DMS114 treated with DMSO at 0.1 percent for 48 hours (cell line): ENCODE results near the gene ZFYVE1.
"Not testable (repeated sequence)": the region's sequence is repeated elsewhere in the genome, so short reads cannot be mapped to it uniquely, and the experiment has no call there.

Source experiments
- DNase-seq: peaks from one replicate; lab custom pipeline; 2025; ENCODE audit not compliant: unreplicated experiment; lab: John Stamatoyannopoulos, UW

ZFYVE1 gene

GRCh38 chr14:73003681-73004080 lies 23.2 kb downstream of the ZFYVE1 start:
- no peak for DNase-seq

GRCh38 chr14:73000073-73000472 lies 26.8 kb downstream of the ZFYVE1 start:
- DNase-seq: no peak

GRCh38 chr14:72999316-72999715 lies 27.6 kb downstream of the ZFYVE1 start:
- no peak for DNase-seq

GRCh38 chr14:72998252-72998903 lies 28.5 kb downstream of the ZFYVE1 start:
- no peak for DNase-seq

- no peak for DNase-seq
These were observed 30.0 kb downstream of the ZFYVE1 start for GRCh38 chr14:72996916-72997315.

DNA sequence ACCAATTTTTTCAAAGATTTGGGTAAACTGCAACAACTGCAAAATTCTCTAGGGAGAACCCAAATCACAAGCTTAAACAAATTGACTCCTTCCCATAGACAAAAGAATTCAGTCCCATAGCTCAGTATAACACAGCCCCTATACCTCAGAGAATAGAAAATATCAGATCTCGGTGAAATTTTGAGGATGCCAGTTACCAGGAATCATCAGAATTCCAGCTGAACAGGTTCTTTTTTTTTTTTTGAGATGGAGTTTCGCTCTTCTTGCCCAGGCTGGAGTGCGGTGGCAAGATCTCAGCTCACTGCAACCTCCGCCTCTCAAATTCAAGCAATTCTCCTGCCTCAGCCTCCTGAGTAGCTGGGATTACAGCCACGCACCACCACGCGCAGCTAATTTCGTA lies 36.7 kb downstream of the ZFYVE1 start:
- no peak for DNase-seq

DNA sequence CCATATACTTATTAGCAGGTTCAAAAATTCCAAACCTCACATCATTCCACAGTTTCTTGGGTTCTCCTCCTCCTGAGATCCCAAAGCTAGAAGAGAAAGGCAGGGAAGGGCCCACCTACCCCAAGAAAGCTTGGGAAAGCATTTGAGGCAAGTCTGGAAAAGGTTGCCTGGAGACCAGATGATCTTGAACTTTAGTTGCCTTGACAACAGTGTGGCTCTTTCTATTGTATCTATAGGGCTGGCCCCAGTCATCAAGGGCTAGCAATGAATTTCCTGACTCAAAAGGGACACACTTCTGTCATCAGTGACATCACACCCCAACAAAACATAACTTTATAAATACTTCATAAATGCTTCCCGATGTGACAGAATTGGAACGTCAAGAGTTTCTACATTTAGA lies 40.0 kb downstream of the ZFYVE1 start:
- no peak for DNase-seq

- no peak for DNase-seq
These were observed 40.7 kb downstream of the ZFYVE1 start for GRCh38 chr14:72986214-72986613.

GRCh38 chr14:72982146-72982708 lies 44.7 kb downstream of the ZFYVE1 start:
- DNase-seq: no peak

GRCh38 chr14:72980863-72981262 lies 46.0 kb downstream of the ZFYVE1 start:
- DNase-seq: no peak

DNA sequence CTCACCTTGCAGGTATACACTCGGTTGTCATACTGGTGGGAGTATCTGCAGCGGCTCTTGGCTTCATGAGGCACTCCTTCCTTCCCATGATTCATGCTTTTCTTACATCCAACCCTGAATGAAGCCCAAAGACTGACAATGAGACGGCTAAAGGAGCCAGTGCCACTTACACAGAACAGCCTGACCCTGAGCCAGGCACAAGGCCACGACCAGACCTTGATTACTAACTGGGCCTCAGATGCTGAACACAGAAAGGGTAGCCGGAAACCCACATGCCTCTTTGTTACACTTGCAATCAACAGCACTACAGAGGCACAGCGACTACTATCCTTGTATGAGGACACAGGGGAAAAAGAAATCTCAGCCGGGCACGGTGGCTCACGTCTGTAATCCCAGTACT lies 48.0 kb downstream of the ZFYVE1 start:
- DNase-seq: no peak

DNA sequence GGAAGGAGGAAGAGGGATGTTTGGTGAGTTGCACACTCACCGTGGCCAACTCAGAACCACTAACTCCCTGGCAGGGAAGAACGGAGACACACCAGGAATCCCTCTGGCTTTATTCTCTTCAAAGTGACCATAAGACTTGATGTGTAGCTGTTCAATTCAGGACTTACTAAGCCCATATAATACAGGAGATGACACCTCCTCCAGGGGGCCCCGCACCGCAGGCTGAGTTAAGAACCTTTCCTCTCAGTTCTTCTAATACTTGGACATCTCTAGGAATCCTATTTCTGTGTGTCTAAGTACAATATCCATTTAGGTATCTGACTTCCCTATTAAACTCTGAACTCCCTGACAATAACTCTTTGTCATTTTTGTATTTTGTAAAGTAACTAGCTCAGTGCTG lies 51.1 kb downstream of the ZFYVE1 start:
- no peak for DNase-seq

- no peak for DNase-seq
These were observed 52.2 kb downstream of the ZFYVE1 start for GRCh38 chr14:72974661-72975060.

GRCh38 chr14:72970824-72971434 lies 56.0 kb downstream of the ZFYVE1 start:
- DNase-seq: no peak

DNA sequence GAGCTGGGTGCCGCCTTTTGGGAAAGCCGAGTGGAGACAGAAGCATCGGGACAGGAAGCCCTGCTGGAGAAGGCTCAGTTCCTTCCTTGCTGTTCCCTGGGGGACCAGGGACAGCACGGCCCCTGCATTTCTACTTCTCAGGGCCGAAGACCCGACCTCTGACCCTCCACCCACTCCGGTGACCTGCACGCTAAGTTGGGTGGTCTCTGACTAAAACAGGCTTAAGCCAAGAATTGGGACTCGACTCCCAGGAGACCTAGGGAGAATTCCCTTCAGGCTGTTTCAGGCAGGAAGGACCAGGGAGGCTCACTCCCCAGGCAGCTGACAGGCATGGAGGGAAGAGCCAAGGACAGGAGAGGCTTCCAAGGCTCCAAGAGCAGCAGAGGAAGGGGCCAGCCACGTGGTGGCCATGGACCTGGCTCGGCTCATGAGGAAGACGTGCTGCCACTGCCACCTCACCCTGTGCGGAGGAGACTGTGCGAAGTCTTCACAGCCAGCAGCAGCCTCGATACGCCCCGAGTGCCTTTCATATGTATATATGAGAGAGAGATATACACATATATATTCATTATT lies 56.8 kb downstream of the ZFYVE1 start:
- no peak for DNase-seq

GRCh38 chr14:72968316-72968715 lies 58.6 kb downstream of the ZFYVE1 start:
- no peak for DNase-seq

GRCh38 chr14:72966038-72966437 lies 60.9 kb downstream of the ZFYVE1 start:
- DNase-seq: no peak

DNA sequence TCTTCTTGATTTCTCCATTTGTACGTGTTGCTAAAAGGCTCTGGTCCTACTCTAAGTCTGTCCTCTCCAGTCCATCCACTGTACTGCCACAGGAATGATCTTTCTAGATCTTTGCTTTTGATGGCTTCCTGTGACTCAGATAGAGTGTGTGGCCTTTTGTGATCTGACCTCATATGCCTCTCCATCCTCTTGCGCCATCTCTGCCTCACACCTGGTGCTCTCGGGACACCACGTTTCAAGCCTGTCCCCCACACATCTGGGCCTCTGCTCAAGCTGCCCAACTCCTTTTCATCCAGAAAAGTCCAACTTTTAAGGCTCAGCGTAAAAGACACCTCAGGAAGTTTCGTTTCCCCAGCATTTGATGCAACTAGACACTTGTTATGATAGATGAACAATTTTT lies 61.7 kb downstream of the ZFYVE1 start:
- DNase-seq: no peak

- DNase-seq: no peak
These were observed 64.0 kb downstream of the ZFYVE1 start for GRCh38 chr14:72962829-72963312.

DNA sequence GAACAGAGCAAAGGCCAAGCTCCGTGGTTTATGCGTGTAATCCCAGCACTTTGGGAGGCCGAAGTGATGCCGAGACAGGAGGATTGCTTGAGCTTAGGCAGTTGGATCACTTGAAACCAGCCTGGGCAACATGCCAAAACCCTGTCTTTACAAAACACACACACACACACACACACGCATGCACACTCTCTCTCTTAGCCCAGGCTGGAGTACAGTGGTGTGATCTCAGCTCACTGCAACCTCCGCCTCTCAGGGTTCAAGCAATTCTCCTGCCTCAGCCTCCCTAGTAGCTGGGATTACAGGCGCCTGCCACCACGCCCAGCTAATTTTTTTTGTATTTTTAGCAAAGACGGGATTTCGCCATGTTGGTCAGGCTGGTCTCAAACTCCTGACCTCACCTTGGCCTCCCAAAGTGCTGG lies 64.6 kb downstream of the ZFYVE1 start:
- not testable (repeated sequence) for DNase-seq

DNA sequence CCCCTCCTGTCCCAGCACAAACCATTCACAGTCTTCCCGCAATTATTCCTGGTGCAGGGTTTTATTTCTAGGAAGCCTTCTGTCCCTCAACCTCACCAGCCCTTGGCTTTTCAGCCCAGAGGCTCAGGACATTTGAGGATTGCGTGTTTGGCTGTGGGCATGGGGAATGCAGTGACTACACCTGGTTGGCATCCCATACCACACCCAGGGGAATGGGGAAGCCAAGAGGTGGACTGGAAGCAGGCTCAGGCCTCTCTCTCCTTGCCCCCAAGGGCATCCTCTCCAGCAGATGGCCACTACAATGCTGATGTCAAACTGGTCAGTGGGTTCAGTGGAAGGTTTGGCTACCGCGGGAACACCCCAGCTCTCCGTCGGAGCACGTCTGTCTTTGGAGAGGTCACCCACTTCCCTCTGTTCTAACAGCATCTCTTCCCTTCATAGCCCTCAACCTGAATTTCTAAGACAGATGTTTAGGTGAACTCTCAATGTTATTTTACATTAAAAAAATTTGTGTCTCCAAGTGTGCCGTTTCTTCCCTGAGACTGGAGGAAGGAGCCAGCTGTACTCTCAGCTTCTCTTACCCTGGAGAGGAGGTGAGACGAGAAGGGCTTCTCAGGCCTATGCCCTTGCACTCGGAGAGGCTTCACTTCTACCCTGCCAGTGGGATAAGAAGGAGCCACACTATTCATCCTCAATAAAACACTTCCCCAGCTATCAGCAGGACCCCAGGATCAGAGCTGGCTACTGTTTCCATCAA lies 65.1 kb downstream of the ZFYVE1 start:
- DNase-seq: no peak
